Dendritic cell treated with granulocyte-macrophage colony-stimulating factor and Interleukin-4, amounts not matched to agents 40 ng/mL and 50 ng/mL, for 4 days (primary cell): Measurements from ENCODE around the gene RPF1.
"Not testable (repeated sequence)": the region's sequence is repeated elsewhere in the genome, so short reads cannot be mapped to it uniquely, and the experiment has no call there.

Experiments used
- H3K27ac Mint-ChIP-seq: one replicate; pipeline ENCODE4 v1.8.0; 2022; ENCODE audit warnings: mild to moderate bottlenecking, mixed read lengths
- H3K27me3 Mint-ChIP-seq: one replicate; pipeline ENCODE4 v1.8.0; 2022; ENCODE audit warnings: mild to moderate bottlenecking, mixed read lengths
- H3K36me3 Mint-ChIP-seq: one replicate; pipeline ENCODE4 v1.8.0; 2022; ENCODE audit warnings: low read depth, mixed read lengths
- H3K4me1 Mint-ChIP-seq: one replicate; pipeline ENCODE4 v1.8.0; 2022; ENCODE audit warnings: low read depth, mixed read lengths
- H3K4me3 Mint-ChIP-seq: one replicate; pipeline ENCODE4 v1.8.0; 2022; ENCODE audit warnings: mild to moderate bottlenecking, moderate library complexity, mixed read lengths
- H3K9me3 Mint-ChIP-seq: one replicate; pipeline ENCODE4 v1.8.0; 2022; ENCODE audit warnings: mixed read lengths
- intact Hi-C: fragments of 100-400 bp; cut with micrococcal nuclease; formaldehyde crosslinking; loops from one replicate; pipeline ENCODE4 v1.15.0; 2022

Gene RPF1

DNA sequence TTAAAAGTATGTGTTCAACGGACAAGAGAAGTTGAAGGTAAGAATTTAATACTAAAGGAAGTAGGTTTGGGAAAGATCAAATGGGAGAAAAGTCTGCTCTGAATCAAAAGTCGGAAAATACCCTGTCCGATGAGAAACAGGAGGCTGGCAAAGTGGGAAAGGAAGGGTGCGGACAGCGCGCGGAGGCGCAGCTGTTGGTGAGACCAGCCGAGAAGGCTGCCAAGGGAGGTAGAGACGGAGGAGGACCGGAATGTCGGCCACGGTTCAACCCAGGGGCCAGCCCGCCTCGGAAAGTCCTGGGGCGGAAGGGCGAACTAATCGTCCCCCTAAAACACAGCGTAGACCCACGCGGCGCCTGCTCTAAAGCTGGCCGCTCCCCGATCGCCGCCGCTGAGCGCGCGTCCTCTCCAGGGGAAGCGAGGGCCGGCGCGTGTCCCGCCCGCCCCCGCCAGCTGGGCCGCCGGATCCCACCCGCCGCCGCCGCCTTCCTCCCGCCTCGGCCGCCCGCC, 26.5 kb downstream of the RPF1 start:
- peak overlapping the region; percentile 91 for H3K4me3 Mint-ChIP-seq
- peak overlapping the region; percentile 98 for H3K27ac Mint-ChIP-seq
- intact Hi-C loops: loop anchor here (1.0 to 5.0 kb wide), 5 partner anchors 63 to 203 kb away; partner anchors contain the start of genes CTBS, SAMD13 and SSX2IP
- H3K4me1 Mint-ChIP-seq: peaks cover 39% of the 10 kb centered on the region
- peaks cover 18% of the 10 kb centered on the region for H3K9me3 Mint-ChIP-seq
- H3K36me3 Mint-ChIP-seq: peaks cover 66% of the 10 kb centered on the region
- no peaks in the 10 kb centered on the region for H3K27me3 Mint-ChIP-seq

DNA sequence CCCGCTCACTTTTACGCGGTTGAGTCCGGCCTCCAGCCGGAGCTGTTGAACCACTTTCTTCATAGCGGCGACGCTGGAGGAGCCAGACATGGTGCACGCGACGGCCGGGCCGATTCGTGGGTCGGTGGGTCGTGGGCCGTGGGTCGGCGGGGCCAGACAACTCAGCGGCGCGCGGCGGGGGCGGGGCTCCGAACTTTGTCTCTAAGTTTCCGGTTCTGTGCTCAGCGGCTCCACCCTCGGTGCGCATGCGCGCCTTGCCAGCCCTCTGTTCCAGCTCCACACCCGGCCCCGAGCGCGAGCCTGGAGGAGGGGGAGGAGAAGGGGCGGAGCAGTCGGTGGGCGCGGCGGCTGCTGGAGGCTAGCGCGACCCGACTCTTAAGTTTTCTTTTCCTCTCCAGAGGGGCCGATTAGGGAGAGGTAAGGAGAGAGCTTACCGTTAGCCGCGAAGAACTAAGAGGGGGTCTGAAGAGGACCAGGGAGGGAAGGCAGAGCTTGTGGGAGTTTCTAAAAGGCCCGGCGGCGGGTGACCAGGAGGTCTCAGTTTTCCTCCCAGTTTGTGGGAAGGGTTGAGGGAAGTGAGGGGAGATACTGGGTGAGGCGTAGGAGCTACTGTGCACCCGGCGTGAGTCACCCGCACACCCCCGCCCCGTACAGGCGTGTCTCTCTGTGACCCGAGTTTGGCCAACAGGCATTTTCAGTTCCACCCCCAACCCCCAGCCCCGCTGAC, 27.1 kb downstream of the RPF1 start, which contains the start of the genes GNG5 and SPATA1:
Gene GNG5, minus strand, starts transcription at position 580 of the 727 bp plus-strand sequence. Its CDS starts 490 bp downstream, at position 90.
Gene SPATA1, plus strand, starts transcription at position 385 of the 727 bp plus-strand sequence. CDS start 9,974 bp downstream, outside the sequence.
- Mint-ChIP-seq H3K36me3 (peaks cover 62% of the 10 kb centered on the region), H3K27me3 (no peaks in the 10 kb centered on the region), H3K9me3 (peaks cover 21% of the 10 kb centered on the region), H3K4me1 (peaks cover 37% of the 10 kb centered on the region), H3K4me3 (peak within 1 kb of the TSS; percentile 91), H3K27ac (peak within 1 kb of the TSS; percentile 98)
- intact Hi-C loops: loop anchor here (1.0 to 5.0 kb wide), 4 partner anchors 68 to 204 kb away; partner anchors contain the start of genes CTBS, SAMD13 and SSX2IP

DNA sequence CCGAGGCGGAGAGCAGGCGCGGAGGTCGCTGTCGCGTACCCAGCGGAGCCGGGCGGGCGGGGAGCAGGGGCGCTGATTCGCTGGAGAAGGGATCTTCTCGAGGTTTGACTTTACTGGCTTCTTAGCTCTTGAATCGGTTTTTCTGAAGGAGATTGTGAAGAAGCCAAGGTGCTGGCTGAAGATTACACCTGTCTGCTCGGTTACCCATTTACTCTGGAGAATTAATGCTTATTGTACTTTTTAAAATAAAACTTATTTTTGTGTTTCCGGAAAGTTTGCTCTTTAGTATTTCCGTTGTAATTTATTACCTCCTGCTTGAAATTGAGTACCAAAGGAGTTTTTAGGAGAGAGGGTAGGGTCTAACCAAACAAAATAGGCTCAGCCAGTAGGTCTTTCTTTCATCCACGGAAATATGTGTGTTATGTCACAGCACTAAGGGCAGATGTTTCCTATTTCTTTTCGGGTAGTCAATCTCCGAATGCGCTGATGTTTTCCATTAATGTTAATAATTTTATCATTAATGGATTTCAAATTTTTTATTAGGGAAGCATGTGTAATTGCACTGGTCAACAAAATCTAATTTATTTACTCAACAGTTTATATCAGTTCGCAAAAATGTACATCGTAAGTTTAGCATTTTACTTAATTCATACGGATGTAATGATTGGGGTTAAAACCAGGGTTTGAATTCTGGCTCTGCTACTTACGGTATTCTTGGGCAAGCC, 27.8 kb downstream of the RPF1 start:
- H3K4me3 Mint-ChIP-seq: peak overlapping the region; percentile 91
- peaks cover 21% of the 10 kb centered on the region for H3K9me3 Mint-ChIP-seq
- H3K4me1 Mint-ChIP-seq: peaks cover 30% of the 10 kb centered on the region
- no peaks in the 10 kb centered on the region for H3K27me3 Mint-ChIP-seq
- intact Hi-C loops: loop anchor here (1.0 to 5.0 kb wide), 4 partner anchors 67 to 205 kb away; partner anchors contain the start of genes CTBS, SAMD13 and SSX2IP
- peaks cover 55% of the 10 kb centered on the region for H3K36me3 Mint-ChIP-seq
- H3K27ac Mint-ChIP-seq: peak overlapping the region; percentile 98

DNA sequence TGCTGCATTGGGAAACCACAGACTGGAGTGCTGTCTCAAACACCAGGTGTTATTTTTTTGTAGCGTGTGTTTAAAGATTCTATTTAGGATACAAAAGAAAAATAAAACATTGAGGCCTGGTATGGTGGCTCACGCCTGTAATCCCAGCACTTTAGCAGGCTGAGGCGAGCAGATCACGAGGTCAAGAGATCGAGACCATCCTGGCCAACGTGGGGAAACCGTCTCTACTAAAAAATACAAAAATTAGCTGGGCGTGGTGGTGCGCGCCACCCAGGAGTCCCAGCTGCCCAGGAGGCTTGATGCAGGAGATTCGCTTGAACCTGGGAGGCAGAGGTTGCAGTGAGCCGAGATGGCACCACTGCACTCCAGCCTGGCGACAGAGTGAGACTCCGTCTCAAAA, 28.8 kb downstream of the RPF1 start:
- peaks cover 55% of the 10 kb centered on the region for H3K36me3 Mint-ChIP-seq
- H3K27me3 Mint-ChIP-seq, H3K27ac Mint-ChIP-seq: not testable (repeated sequence)
- intact Hi-C loops: loop anchor here (2.0 to 5.0 kb wide), 3 partner anchors 113 to 206 kb away; partner anchors contain the start of genes SAMD13 and SSX2IP
- peaks cover 29% of the 10 kb centered on the region for H3K4me1 Mint-ChIP-seq
- peak overlapping the region; percentile 6 for H3K4me3 Mint-ChIP-seq
- peaks cover 21% of the 10 kb centered on the region for H3K9me3 Mint-ChIP-seq

DNA sequence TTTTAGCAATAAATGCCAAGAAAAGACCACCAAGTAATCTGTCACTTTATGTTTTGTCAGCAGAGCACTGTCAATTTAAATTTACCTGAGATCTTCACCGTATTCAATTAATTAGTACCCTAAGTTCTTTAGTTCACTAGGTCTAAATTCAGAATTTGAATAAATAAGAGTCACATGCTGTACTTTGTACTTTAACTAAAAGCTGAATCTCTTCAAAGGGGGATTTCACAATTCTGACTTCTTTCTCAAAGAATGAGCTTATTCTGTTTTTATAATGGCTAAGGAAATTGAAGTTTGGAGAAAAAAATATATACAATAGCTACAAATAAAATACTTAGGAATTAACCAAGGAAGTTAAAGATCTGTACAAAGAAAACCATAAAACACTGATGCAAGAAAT, 29.4 kb downstream of the RPF1 start:
- H3K4me3 Mint-ChIP-seq: no peak overlapping the region
- no peak overlapping the region for H3K27ac Mint-ChIP-seq
- H3K4me1 Mint-ChIP-seq: peaks cover 23% of the 10 kb centered on the region
- H3K9me3 Mint-ChIP-seq: peaks cover 21% of the 10 kb centered on the region
- peaks cover 55% of the 10 kb centered on the region for H3K36me3 Mint-ChIP-seq
- H3K27me3 Mint-ChIP-seq: no peaks in the 10 kb centered on the region
- intact Hi-C loops: loop anchor here (5.0 kb wide), 1 partner anchor 206 kb away; the partner anchor contains the start of gene SAMD13

DNA sequence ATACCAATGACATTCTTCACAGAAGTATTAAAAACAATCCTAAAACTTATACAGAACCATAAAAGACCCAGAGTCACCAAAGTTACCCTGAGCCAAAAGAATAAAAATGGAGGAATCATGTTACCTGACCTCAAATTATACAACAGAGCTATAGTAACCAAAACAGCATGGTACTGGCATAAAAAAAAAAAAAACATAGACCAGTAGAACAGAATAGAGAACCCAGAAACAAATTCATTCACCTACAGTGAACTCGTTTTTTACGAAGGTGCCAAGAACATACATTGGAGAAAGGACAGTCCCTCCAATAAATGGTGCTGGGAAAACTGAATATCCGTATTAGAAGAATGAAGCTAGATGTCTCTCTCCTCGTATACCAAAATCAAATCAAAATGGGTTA, 30.0 kb downstream of the RPF1 start:
- no peaks in the 10 kb centered on the region for H3K27me3 Mint-ChIP-seq
- no peak overlapping the region for H3K4me3 Mint-ChIP-seq
- no peak overlapping the region for H3K27ac Mint-ChIP-seq

DNA sequence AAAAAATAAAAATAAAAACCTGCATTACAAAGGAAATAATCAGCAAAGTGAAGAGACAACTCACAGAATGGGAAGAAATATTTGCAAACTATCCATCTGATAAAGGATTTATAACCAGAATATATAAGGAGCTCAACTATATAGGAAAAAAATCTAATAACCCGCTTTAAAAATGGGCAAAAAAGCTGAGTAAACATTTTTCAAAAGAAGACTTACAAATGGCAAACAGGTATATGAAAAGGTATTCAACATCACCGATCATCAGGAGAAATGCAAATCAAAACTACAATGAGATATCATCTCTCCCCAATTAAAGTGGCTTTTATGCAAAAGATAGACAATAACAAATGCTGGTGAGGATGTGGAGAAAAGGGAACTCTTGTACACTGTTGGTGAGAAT, 31.1 kb downstream of the RPF1 start:
- peaks cover 11% of the 10 kb centered on the region for H3K4me1 Mint-ChIP-seq
- intact Hi-C loops: no loop called here
- peaks cover 21% of the 10 kb centered on the region for H3K9me3 Mint-ChIP-seq
- H3K36me3 Mint-ChIP-seq: peaks cover 45% of the 10 kb centered on the region
- H3K27ac Mint-ChIP-seq: no peak overlapping the region
- H3K4me3 Mint-ChIP-seq: no peak overlapping the region
- H3K27me3 Mint-ChIP-seq: no peaks in the 10 kb centered on the region

More for the DNA sequence above, 30.0 kb downstream of the RPF1 start:
- intact Hi-C loops: loop anchor here (5.0 kb wide), 1 partner anchor 207 kb away; the partner anchor contains the start of gene SAMD13
- H3K36me3 Mint-ChIP-seq: peaks cover 55% of the 10 kb centered on the region
- peaks cover 18% of the 10 kb centered on the region for H3K4me1 Mint-ChIP-seq
- H3K9me3 Mint-ChIP-seq: peaks cover 21% of the 10 kb centered on the region

DNA sequence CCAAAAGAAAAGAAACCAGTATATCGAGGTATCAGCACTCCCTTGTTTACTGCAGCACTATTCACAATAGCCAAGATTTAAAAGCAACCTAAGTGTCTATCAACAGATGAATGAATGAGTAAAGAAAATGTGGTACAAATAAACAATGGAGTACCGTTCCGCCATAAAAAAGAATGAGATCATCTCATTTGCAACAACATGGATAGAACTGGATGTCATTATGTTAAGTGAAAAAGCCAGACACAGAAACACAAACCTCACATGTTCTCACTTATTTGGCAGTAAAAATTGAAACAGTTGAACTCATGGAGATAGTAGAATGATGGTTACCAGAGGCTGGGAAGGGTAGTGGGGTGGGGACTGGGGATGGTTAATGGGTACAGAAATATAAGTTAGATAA, 31.6 kb downstream of the RPF1 start:
- Mint-ChIP-seq H3K9me3 (peaks cover 21% of the 10 kb centered on the region), H3K36me3 (peaks cover 40% of the 10 kb centered on the region), H3K4me1 (peaks cover 11% of the 10 kb centered on the region), H3K4me3 (no peak overlapping the region), H3K27me3 (no peaks in the 10 kb centered on the region), H3K27ac (no peak overlapping the region)
- intact Hi-C loops: no loop called here

DNA sequence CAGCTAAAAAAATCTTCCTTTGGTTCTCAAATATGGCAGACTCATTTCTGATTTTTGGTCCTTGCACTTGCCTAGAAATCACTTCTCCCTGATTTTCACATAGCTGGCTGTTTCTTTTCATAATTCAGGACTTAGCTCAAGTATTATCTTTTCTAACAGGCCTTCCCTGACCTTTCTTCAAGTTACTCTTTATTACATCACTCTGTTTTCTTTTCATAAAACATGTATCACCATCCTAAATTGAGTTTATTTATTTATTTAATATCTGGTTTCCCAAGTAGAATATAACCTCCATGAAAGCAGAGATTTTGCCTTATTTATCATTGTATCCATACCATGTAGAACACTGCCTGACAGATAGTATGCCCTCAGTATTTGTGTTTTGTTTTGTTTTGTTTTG, 45.5 kb downstream of the RPF1 start:
- Mint-ChIP-seq H3K27ac (no peak overlapping the region), H3K27me3 (no peaks in the 10 kb centered on the region), H3K9me3 (peaks cover 8% of the 10 kb centered on the region), H3K4me1 (no peaks in the 10 kb centered on the region), H3K4me3 (no peak overlapping the region), H3K36me3 (peaks cover 22% of the 10 kb centered on the region)
- intact Hi-C loops: no loop called here

DNA sequence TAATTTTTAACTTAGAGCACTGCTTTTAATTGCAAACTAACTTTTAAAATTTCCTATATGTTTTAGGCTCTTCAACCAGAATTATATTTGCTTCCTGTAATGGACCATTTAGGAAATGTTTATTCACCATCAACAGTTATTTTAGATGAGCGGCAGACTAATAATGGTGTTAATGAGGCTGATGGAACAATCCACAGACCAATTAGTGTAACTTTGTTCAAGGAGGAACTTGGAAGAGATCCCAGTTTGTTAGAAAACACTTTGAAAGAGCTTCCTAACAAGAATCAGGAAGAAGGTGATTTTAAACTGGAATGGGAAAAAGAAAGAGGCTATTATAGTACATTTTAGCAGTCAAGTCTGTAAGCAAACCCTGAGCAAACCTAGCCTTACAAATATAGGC, 46.7 kb downstream of the RPF1 start:
- intact Hi-C loops: no loop called here
- peaks cover 8% of the 10 kb centered on the region for H3K9me3 Mint-ChIP-seq
- H3K4me1 Mint-ChIP-seq: no peaks in the 10 kb centered on the region
- no peak overlapping the region for H3K27ac Mint-ChIP-seq
- no peak overlapping the region for H3K4me3 Mint-ChIP-seq
- peaks cover 34% of the 10 kb centered on the region for H3K36me3 Mint-ChIP-seq
- H3K27me3 Mint-ChIP-seq: no peaks in the 10 kb centered on the region

DNA sequence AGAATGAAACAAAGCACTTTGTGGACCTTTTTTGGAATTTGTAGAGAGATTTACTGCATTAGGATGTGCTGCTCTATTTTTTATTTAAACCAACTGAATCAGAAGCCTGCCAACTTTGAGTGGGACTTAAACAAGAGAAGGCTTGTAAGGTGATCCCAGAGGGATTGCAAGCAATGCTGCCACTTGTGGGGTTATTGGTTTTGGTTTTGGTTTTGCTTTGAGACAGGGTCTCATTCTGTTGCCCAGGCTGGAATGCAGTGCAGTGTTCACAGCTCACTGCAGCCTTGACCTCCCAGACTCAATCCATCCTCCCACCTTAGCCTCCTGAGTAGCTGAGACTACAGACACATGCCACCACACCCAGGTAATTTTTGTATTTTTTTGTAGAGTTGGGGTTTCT, 59.5 kb downstream of the RPF1 start:
- no peaks in the 10 kb centered on the region for H3K4me1 Mint-ChIP-seq
- intact Hi-C loops: no loop called here
- H3K27me3 Mint-ChIP-seq: no peaks in the 10 kb centered on the region

DNA sequence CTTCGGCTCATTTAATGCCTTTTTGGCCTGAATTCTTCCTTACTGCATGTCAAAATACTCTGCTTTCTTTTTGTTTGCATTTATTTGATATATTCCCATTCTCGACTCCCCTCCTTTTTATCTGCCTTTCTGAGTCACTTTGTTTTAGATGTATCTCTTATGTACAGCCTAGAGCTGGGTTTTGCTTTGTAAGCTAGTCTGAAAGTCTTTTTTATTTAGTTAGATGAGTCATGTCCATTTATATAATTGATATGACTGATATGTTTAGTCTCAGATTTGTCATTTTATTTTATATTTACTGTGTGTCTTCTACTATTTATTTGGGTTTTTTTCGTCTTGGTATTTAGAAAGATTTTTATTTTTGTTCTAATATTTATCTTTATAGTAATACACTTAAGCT, 60.9 kb downstream of the RPF1 start:
- H3K36me3 Mint-ChIP-seq: peaks cover 81% of the 10 kb centered on the region
- intact Hi-C loops: loop anchor here (10.0 kb wide), 2 partner anchors 215 to 395 kb away; partner anchors contain the start of gene PRKACB
- H3K9me3 Mint-ChIP-seq: no peaks in the 10 kb centered on the region
- H3K4me1 Mint-ChIP-seq: no peaks in the 10 kb centered on the region
- H3K4me3 Mint-ChIP-seq: no peak overlapping the region
- H3K27ac Mint-ChIP-seq: no peak overlapping the region
- H3K27me3 Mint-ChIP-seq: no peaks in the 10 kb centered on the region

More for the DNA sequence above, 59.5 kb downstream of the RPF1 start:
- Mint-ChIP-seq H3K27ac (no peak overlapping the region), H3K4me3 (no peak overlapping the region), H3K9me3 (no peaks in the 10 kb centered on the region), H3K36me3 (peaks cover 73% of the 10 kb centered on the region)

DNA sequence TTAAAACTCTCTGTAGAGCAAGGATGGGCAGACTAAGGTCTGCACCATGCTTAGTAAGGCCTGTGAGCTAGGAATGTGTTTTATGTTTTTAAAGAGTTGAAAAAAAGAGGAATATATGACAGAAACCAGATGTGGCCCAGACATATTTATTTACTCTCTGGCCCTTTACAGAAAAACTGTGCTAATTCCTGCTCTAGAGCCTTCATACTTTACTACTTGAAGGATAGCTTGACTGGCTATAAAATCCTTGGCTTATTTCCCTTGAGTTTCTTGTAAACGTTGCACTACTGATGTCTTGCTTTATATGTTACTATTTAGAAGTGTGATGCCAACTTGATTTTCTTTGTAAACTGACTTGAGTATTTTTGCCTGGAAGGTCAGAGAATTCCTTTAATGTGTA, 61.7 kb downstream of the RPF1 start:
- no peaks in the 10 kb centered on the region for H3K9me3 Mint-ChIP-seq
- H3K4me3 Mint-ChIP-seq: no peak overlapping the region
- peaks cover 78% of the 10 kb centered on the region for H3K36me3 Mint-ChIP-seq
- H3K27me3 Mint-ChIP-seq: no peaks in the 10 kb centered on the region
- intact Hi-C loops: loop anchor here (10.0 kb wide), 2 partner anchors 214 to 396 kb away; partner anchors contain the start of gene PRKACB
- no peaks in the 10 kb centered on the region for H3K4me1 Mint-ChIP-seq
- H3K27ac Mint-ChIP-seq: no peak overlapping the region
